GM12878 (cell line): ENCODE data around the gene TATDN2. TPM values are rescaled to one million over a fixed set of nuclear protein-coding genes. Genes with fewer than 3 reads are reported as not detected.

Experiments
- ATAC-seq: fragments of 200-7000 bp; cut with Tn5 transposase; 3 replicates; pipeline ENCODE4 v1.9.1; 2020; ENCODE audit warnings: mild to moderate bottlenecking, moderate library complexity
- BruUV-seq: library from RNA; stranded (reverse); fragments of 400-500 nt; replicated peaks from 2 replicates; lab custom pipeline; 2021; lab: Mats Ljungman, UMichigan
- CTCF ChIA-PET: fragments of 300-600 bp; sonication (Branson Sonifier 250); formaldehyde crosslinking; extraction: SDS; loops from one replicate; lab custom pipeline; 2021; ENCODE audit warnings: inconsistent platforms; lab: Yijun Ruan, JAX
- POLR2A ChIA-PET: fragments of 350-600 bp; formaldehyde crosslinking; extraction: SDS; loops from one replicate; lab custom pipeline; 2021; ENCODE audit warnings: inconsistent platforms; lab: Charles Lee
- RAD21 ChIA-PET: fragments of 300-600 bp; sonication (Branson Sonifier 250); formaldehyde crosslinking; loops from one replicate; lab custom pipeline; 2023; ENCODE audit warnings: antibody characterized with exemption; ENCODE audit not compliant: unreplicated experiment; lab: Charles Lee
- SMC1A ChIA-PET: fragments of 300-600 bp; sonication (Branson Sonifier 250); formaldehyde crosslinking; loops from one replicate; lab custom pipeline; 2023; ENCODE audit not compliant: unreplicated experiment, uncharacterized antibody; lab: Charles Lee
- DNase-seq: peaks from one replicate; pipeline ENCODE4 v3.0.0-alpha.2; 2011; ENCODE audit warnings: low read depth, low spot score
- FAIRE-seq: peaks from 3 replicates; lab custom pipeline; 2011; peaks lifted over from hg19 to GRCh38; lab: Jason Lieb, UNC
- H2AFZ ChIP-seq: 2 replicates; pipeline ENCODE4 v1.6.0; 2011; ENCODE audit warnings: low read depth, low read length, control low read depth; ENCODE audit not compliant: control insufficient read depth
- H3K27ac ChIP-seq: 2 replicates; pipeline ENCODE4 v1.5.1; 2011; ENCODE audit warnings: control low read depth; ENCODE audit not compliant: control insufficient read depth, insufficient read depth
- H3K27me3 ChIP-seq, 2 experiments: replicated peaks in 1 of 2; 2 replicates each; pipeline versions ENCODE4 v1.6.0 to v1.6.1; 2011; ENCODE audit warnings: low read length in 1 of 2; ENCODE audit not compliant: control insufficient read depth in 2 of 2, insufficient read depth in 2 of 2
- H3K36me3 ChIP-seq, 2 experiments: 2 replicates each; pipeline ENCODE4 v1.5.1; 2011; ENCODE audit warnings: low read length in 1 of 2; ENCODE audit not compliant: control insufficient read depth in 2 of 2, insufficient read depth in 2 of 2
- H3K4me1 ChIP-seq: 2 replicates; pipeline ENCODE4 v1.6.1; 2011; ENCODE audit warnings: mild to moderate bottlenecking, low read length, moderate library complexity, mixed read lengths; ENCODE audit not compliant: control insufficient read depth, insufficient read depth
- H3K4me2 ChIP-seq: 2 replicates; pipeline ENCODE4 v1.6.0; 2011; ENCODE audit warnings: control low read depth; ENCODE audit not compliant: control insufficient read depth, insufficient read depth
- H3K4me3 ChIP-seq: fragments of 200-600 bp; sonication (generic); 2 replicates; pipeline ENCODE4 v1.5.1; 2016
- H3K79me2 ChIP-seq: 2 replicates; pipeline ENCODE4 v1.6.0; 2011; ENCODE audit warnings: low read length; ENCODE audit not compliant: control insufficient read depth, insufficient read depth
- H3K9ac ChIP-seq: 2 replicates; pipeline ENCODE4 v1.8.0; 2011; ENCODE audit warnings: low read length, control low read depth, mixed read lengths; ENCODE audit not compliant: control insufficient read depth, insufficient read depth
- H3K9me3 ChIP-seq: replicated peaks from 3 replicates; pipeline ENCODE4 v1.5.1; 2011; ENCODE audit warnings: mild to moderate bottlenecking, low read length; ENCODE audit not compliant: control insufficient read depth, insufficient read depth
- H4K20me1 ChIP-seq: 2 replicates; pipeline ENCODE4 v1.6.0; 2011; ENCODE audit not compliant: control insufficient read depth, insufficient read depth
- CTCF ChIP-seq, 3 experiments: IDR thresholded peaks in 2 of 3; conservative IDR thresholded peaks in 1 of 3; 2 replicates each; pipeline ENCODE4 v1.5.1; 2011; ENCODE audit warnings: low read depth in 3 of 3, low read length in 3 of 3, mild to moderate bottlenecking in 3 of 3, control low read depth in 2 of 3, moderate library complexity in 2 of 3, inconsistent platforms in 1 of 3, mixed read lengths in 1 of 3; ENCODE audit not compliant: control insufficient read depth in 2 of 3, insufficient read depth in 1 of 3; ENCODE audit errors: extremely low read depth in 1 of 3
- PRDM15 ChIP-seq: fragments of 450-650 bp; formaldehyde crosslinking; IDR thresholded peaks from 2 replicates; pipeline ENCODE4 v1.4.0; 2020; ENCODE audit warnings: mild to moderate bottlenecking, moderate library complexity
- RAD21 ChIP-seq: IDR thresholded peaks from 2 replicates; pipeline ENCODE4 v1.6.1; 2011; ENCODE audit warnings: mild to moderate bottlenecking, low read depth, low read length, moderate library complexity; ENCODE audit not compliant: insufficient read depth
- RCOR1 ChIP-seq: conservative IDR thresholded peaks from 2 replicates; pipeline ENCODE4 v1.6.1; 2012; ENCODE audit warnings: low read depth, low read length, improper control_type of control experiment
- YY1 ChIP-seq: IDR thresholded peaks from 2 replicates; pipeline ENCODE4 v1.6.1; 2011; ENCODE audit warnings: low read depth, mild to moderate bottlenecking, low read length
- WGBS: methylation state at CpG from one replicate; pipeline ENCODE4 v1.1.6; 2016; ENCODE audit warnings: low lambda C conversion rate; ENCODE audit not compliant: insufficient replicate concordance, insufficient coverage; ENCODE audit errors: missing lambda C conversion rate; 5-methylcytosine and 5-hydroxymethylcytosine counted together
- in situ Hi-C: fragments of 300-500 bp; cut with MboI; formaldehyde crosslinking; loops from 9 replicates; pipeline ENCODE4 v1.14.3; 2018; ENCODE audit warnings: mixed read lengths
- intact Hi-C: fragments of 100-400 bp; cut with micrococcal nuclease; formaldehyde crosslinking; loops from one replicate; pipeline ENCODE4 v1.14.2; 2022; ENCODE audit not compliant: unreplicated experiment
- polyA plus RNA-seq, 11 experiments: library from polyadenylated mRNA; depleted of rRNA in 4 of 11; unstranded in 6 of 11; stranded (reverse) in 5 of 11; fragments of >200 nt; fragmentation: Nextera tagmentation in 4 of 11; fragmentation: Illumina TruSeq in 1 of 11; extraction: Ambion mirVana in 4 of 11; extraction: Trizol in 1 of 11; gene quantifications; 1 replicate in 1 of 11; 2 replicates in 10 of 11; pipeline versions ENCODE4 v1.2.1 to v1.2.3, GENCODE V29; 2011 to 2016; ENCODE audit warnings: inconsistent platforms in 2 of 11, missing spikeins in 2 of 11, low read depth in 1 of 11
- total RNA-seq, 4 experiments: library from RNA; depleted of rRNA in 3 of 4; stranded (reverse); fragments of >200 nt in 3 of 4; fragmentation: Illumina TruSeq in 1 of 4; extraction: Trizol in 1 of 4; gene quantifications; 2 replicates each; pipeline versions ENCODE4 v1.2.1 to v1.2.3, GENCODE V29; 2013 to 2021

TATDN2 gene
- total and polyA plus RNA-seq, 10 of the 15 experiments (the other 5 are each of a cell fraction or from before 2014, with no cell fraction given), result 4.2 to 36.5 (median 15.8) TPM

- Histone ChIP-seq H3K4me2 (no peak overlapping the region), H3K4me3 (no peak overlapping the region), H3K79me2 (peaks cover 1% of the 10 kb centered on the region; the same call in 1 of the 2 replicates), H3K27ac (peak overlapping the region; percentile 58), H3K36me3 (peaks cover 15 to 32% of the 10 kb centered on the region in 2 experiments), H2AFZ (no peak overlapping the region), H3K9me3 (no peaks in the 10 kb centered on the region; the same call in 1 of the 3 replicates), H3K9ac (no peak overlapping the region), H3K4me1 (peaks cover 9% of the 10 kb centered on the region), H4K20me1 (no peaks in the 10 kb centered on the region), H3K27me3 (no peaks in the 10 kb centered on the region)
- intact Hi-C loops, result no loop called here
- ATAC-seq, result no peak
- DNase-seq, result no peak
- ChIA-PET POLR2A (interaction anchor here (0.9 to 1.2 kb wide), 2 partner anchors 38 to 455 kb away, joined by 3 to 4 read pairs; partner anchors contain the start of gene RPUSD3), CTCF (interaction anchor here (0.6 to 1.0 kb wide), 3 partner anchors 18 to 108 kb away, joined by 3 to 4 read pairs (median 3); no protein-coding TSS in a partner anchor), RAD21 (no interaction called here), SMC1A (interaction anchor here (0.7 kb wide), 1 partner anchor 453 kb away, joined by 3 read pairs; no protein-coding TSS in a partner anchor)
- no peak for FAIRE-seq
- in situ Hi-C loops, result no loop called here
- no TSS peak for BruUV-seq
- TF ChIP-seq CTCF (IDR thresholded peaks at IDR 0.05 in 2 of 3, conservative IDR thresholded peaks at IDR 0.05 in 1 of 3; ENCODE audit: control insufficient read depth in 2 of 3, extremely low read depth in 1 of 3, insufficient read depth in 1 of 3, low read depth in 3 of 3, low read length in 3 of 3) (peak in 1 of 3 experiments; percentile 18; a peak in 1 of 6 replicates), RCOR1 (no peak), PRDM15 (CRISPR knock-in tag) (no peak), YY1 (0 out of 2 replicates have a peak, but pooled peaks have one; percentile 12), RAD21 (peak; percentile 25; the same call in 1 of the 2 replicates)
- 91% methylated on average over 2 of the region's 2 CpGs for WGBS
Observed at GRCh38 chr3:10299175-10299574, 50.9 kb downstream of the TATDN2 start.
